H9 (cell line): Measurements from ENCODE around the gene RCN1. TPM values are rescaled to one million over a fixed set of nuclear protein-coding genes. Genes with fewer than 3 reads are reported as not detected.
"Not testable (repeated sequence)": the region's sequence is repeated elsewhere in the genome, so short reads cannot be mapped to it uniquely, and the experiment has no call there.

ENCODE experiments used
- DNase-seq: peaks from one replicate; pipeline ENCODE4 v3.0.0-alpha.2; 2017
- H2AFZ ChIP-seq: one replicate; pipeline ENCODE4 v1.6.1; 2013; ENCODE audit warnings: mild to moderate bottlenecking, low read length, control low read depth, moderate library complexity
- H2AK5ac ChIP-seq: 2 replicates; pipeline ENCODE4 v1.6.1; 2013; ENCODE audit warnings: low read length, control low read depth, mixed read lengths; ENCODE audit not compliant: insufficient read length
- H2BK120ac ChIP-seq: one replicate; pipeline ENCODE4 v1.6.1; 2013; ENCODE audit warnings: low read depth, mild to moderate bottlenecking, low read length, control low read depth, inconsistent platforms; ENCODE audit not compliant: poor library complexity, severe bottlenecking
- H2BK12ac ChIP-seq: 2 replicates; pipeline ENCODE4 v1.6.1; 2013; ENCODE audit warnings: low read length, control low read depth, mixed read lengths, low read depth; ENCODE audit not compliant: insufficient read length
- H2BK15ac ChIP-seq: 2 replicates; pipeline ENCODE4 v1.6.1; 2013; ENCODE audit warnings: low read depth, low read length, control low read depth
- H2BK20ac ChIP-seq: one replicate; pipeline ENCODE4 v1.6.1; 2013; ENCODE audit warnings: low read depth, mild to moderate bottlenecking, low read length, control low read depth, inconsistent platforms; ENCODE audit not compliant: poor library complexity, severe bottlenecking
- H2BK5ac ChIP-seq: 2 replicates; pipeline ENCODE4 v1.6.1; 2013; ENCODE audit warnings: low read length, control low read depth, mixed read lengths; ENCODE audit not compliant: insufficient read length
- H3K14ac ChIP-seq: 2 replicates; pipeline ENCODE4 v1.6.1; 2013; ENCODE audit warnings: low read length, control low read depth; ENCODE audit not compliant: insufficient read depth
- H3K18ac ChIP-seq: 2 replicates; pipeline ENCODE4 v1.6.1; 2013; ENCODE audit warnings: low read depth, mild to moderate bottlenecking, mixed read lengths, low read length, control low read depth; ENCODE audit not compliant: insufficient read length
- H3K23ac ChIP-seq: 2 replicates; pipeline ENCODE4 v1.6.1; 2013; ENCODE audit warnings: low read length, control low read depth, mixed read lengths, low read depth; ENCODE audit not compliant: insufficient read length
- H3K23me2 ChIP-seq: 2 replicates; pipeline ENCODE4 v1.6.1; 2013; ENCODE audit warnings: low read depth, mild to moderate bottlenecking, mixed read lengths, low read length, control low read depth; ENCODE audit not compliant: insufficient read length, poor library complexity, severe bottlenecking
- H3K27ac ChIP-seq: 2 replicates; pipeline ENCODE4 v1.5.1; 2013; ENCODE audit warnings: low read length, control low read depth, mixed read lengths, low read depth; ENCODE audit not compliant: insufficient read length
- H3K27me3 ChIP-seq: 2 replicates; pipeline ENCODE4 v1.6.1; 2013; ENCODE audit warnings: low read length, control low read depth, inconsistent platforms; ENCODE audit not compliant: insufficient read depth
- H3K4ac ChIP-seq: 2 replicates; pipeline ENCODE4 v1.6.1; 2013; ENCODE audit warnings: low read depth, mild to moderate bottlenecking, control low read depth, inconsistent platforms, low read length, moderate library complexity
- H3K4me1 ChIP-seq: 2 replicates; pipeline ENCODE4 v1.6.1; 2013; ENCODE audit warnings: low read length, control low read depth, inconsistent platforms; ENCODE audit not compliant: insufficient read depth
- H3K4me2 ChIP-seq: 2 replicates; pipeline ENCODE4 v1.6.1; 2013; ENCODE audit warnings: low read length, control low read depth, mixed read lengths; ENCODE audit not compliant: insufficient read length, insufficient read depth
- H3K56ac ChIP-seq: 2 replicates; pipeline ENCODE4 v1.6.1; 2013; ENCODE audit warnings: low read depth, mild to moderate bottlenecking, mixed read lengths, low read length, control low read depth; ENCODE audit not compliant: insufficient read length
- H3K79me1 ChIP-seq: 2 replicates; pipeline ENCODE4 v1.6.1; 2013; ENCODE audit warnings: low read depth, mild to moderate bottlenecking, moderate library complexity, low read length, control low read depth, inconsistent platforms; ENCODE audit not compliant: insufficient read depth, poor library complexity, severe bottlenecking
- H3K79me2 ChIP-seq: 2 replicates; pipeline ENCODE4 v1.6.1; 2013; ENCODE audit warnings: low read length, control low read depth, inconsistent platforms; ENCODE audit not compliant: insufficient read depth
- H3K9ac ChIP-seq: 2 replicates; pipeline ENCODE4 v1.6.1; 2013; ENCODE audit warnings: low read length, control low read depth, mixed read lengths; ENCODE audit not compliant: insufficient read length; ENCODE audit errors: extremely low read depth
- H3K9me3 ChIP-seq: one replicate; pipeline ENCODE4 v1.6.1; 2013; ENCODE audit warnings: low read depth, low read length, inconsistent platforms; ENCODE audit not compliant: control insufficient read depth
- H3T11ph ChIP-seq: one replicate; pipeline ENCODE4 v1.6.1; 2013; ENCODE audit warnings: mild to moderate bottlenecking, low read length, control low read depth, inconsistent platforms
- H4K20me1 ChIP-seq: one replicate; pipeline ENCODE4 v1.6.1; 2013; ENCODE audit not compliant: control insufficient read depth, insufficient read length, insufficient read depth
- H4K5ac ChIP-seq: 2 replicates; pipeline ENCODE4 v1.6.1; 2013; ENCODE audit warnings: low read depth, mild to moderate bottlenecking, mixed read lengths, low read length, control low read depth; ENCODE audit not compliant: insufficient read length
- H4K8ac ChIP-seq: replicated peaks from 2 replicates; pipeline ENCODE4 v1.6.1; 2013; ENCODE audit warnings: low read length, control low read depth, mixed read lengths, low read depth; ENCODE audit not compliant: insufficient read length
- H4K91ac ChIP-seq: 2 replicates; pipeline ENCODE4 v1.6.1; 2013; ENCODE audit warnings: low read depth, mild to moderate bottlenecking, moderate library complexity, mixed read lengths, low read length, control low read depth; ENCODE audit not compliant: insufficient read length
- H3K27ac Mint-ChIP-seq, 3 experiments: 2 replicates in 2 of 3; 3 replicates in 1 of 3; pipeline ENCODE4 v1.8.0; 2020 to 2021; ENCODE audit warnings: mixed read lengths in 3 of 3, mild to moderate bottlenecking in 1 of 3, moderate library complexity in 1 of 3
- H3K27me3 Mint-ChIP-seq: 2 replicates; pipeline ENCODE4 v1.8.0; 2021; ENCODE audit warnings: low read depth, mild to moderate bottlenecking, moderate library complexity, mixed read lengths
- H3K36me3 Mint-ChIP-seq, 3 experiments: 2 replicates in 2 of 3; 3 replicates in 1 of 3; pipeline ENCODE4 v1.8.0; 2020 to 2021; ENCODE audit warnings: low read depth in 3 of 3, mixed read lengths in 3 of 3; ENCODE audit not compliant: insufficient read depth in 1 of 3
- H3K4me1 Mint-ChIP-seq, 2 experiments: 2 replicates each; pipeline ENCODE4 v1.8.0; 2020; ENCODE audit warnings: mixed read lengths in 2 of 2
- H3K4me3 Mint-ChIP-seq, 2 experiments: 2 replicates in 1 of 2; 3 replicates in 1 of 2; pipeline ENCODE4 v1.8.0; 2020 to 2021; ENCODE audit warnings: mild to moderate bottlenecking in 2 of 2, mixed read lengths in 2 of 2, moderate library complexity in 1 of 2
- H3K9me3 Mint-ChIP-seq, 2 experiments: 2 replicates in 1 of 2; 3 replicates in 1 of 2; pipeline ENCODE4 v1.8.0; 2020; ENCODE audit warnings: mild to moderate bottlenecking in 2 of 2, mixed read lengths in 2 of 2, moderate library complexity in 1 of 2
- CTCF ChIP-seq: fragments of 200-600 bp; sonication (generic); conservative IDR thresholded peaks from 3 replicates; pipeline ENCODE4 v1.8.0; 2021; ENCODE audit warnings: antibody characterized with exemption, mild to moderate bottlenecking
- WGBS: extraction: QIAGEN DNeasy Blood & Tissue Kit; methylation state at CpG from one replicate; pipeline ENCODE4 v1.1.7; 2013; ENCODE audit warnings: missing lambda C conversion rate, low lambda C conversion rate, mixed read lengths; ENCODE audit not compliant: insufficient read length; ENCODE audit errors: extremely low coverage; 5-methylcytosine and 5-hydroxymethylcytosine counted together
- total RNA-seq: library from RNA; stranded (reverse); gene quantifications from 2 replicates; pipeline ENCODE4 v1.2.1, GENCODE V29; 2021

Gene RCN1
- total RNA-seq, 1 experiment from 2014 or later: 109 TPM

- no CpG with 5 or more reads among the region's 11 CpGs for WGBS
- no peak for DNase-seq
- H3K36me3 Mint-ChIP-seq: peaks cover 47 to 89% (median 73%) of the 10 kb centered on the region in 3 experiments
Observed at GRCh38 chr11:32101791-32102190, 10.9 kb downstream of the RCN1 start.

GRCh38 chr11:32103121-32103719, 12.3 kb downstream of the RCN1 start:
- H4K91ac ChIP-seq, H3K27ac Mint-ChIP-seq, H4K5ac ChIP-seq, H3K4me1 Mint-ChIP-seq, H3K14ac ChIP-seq, H3K27me3 Mint-ChIP-seq, H4K8ac ChIP-seq, H3K27ac ChIP-seq, H3K9me3 Mint-ChIP-seq, H3K4me1 ChIP-seq, DNase-seq, H3K9me3 ChIP-seq, H3K79me1 ChIP-seq, H3K23ac ChIP-seq, H2BK20ac ChIP-seq, H3K27me3 ChIP-seq, H3K18ac ChIP-seq, H2BK5ac ChIP-seq, H3K4me3 Mint-ChIP-seq, H3K4ac ChIP-seq, H3K9ac ChIP-seq, H2AK5ac ChIP-seq, H4K20me1 ChIP-seq, H3T11ph ChIP-seq, H2BK12ac ChIP-seq, H2AFZ ChIP-seq, H2BK120ac ChIP-seq, H3K56ac ChIP-seq, H3K4me2 ChIP-seq, H3K23me2 ChIP-seq, H2BK15ac ChIP-seq, H3K79me2 ChIP-seq: not testable (repeated sequence)
- no CpG with 5 or more reads among the region's 11 CpGs for WGBS
- H3K36me3 Mint-ChIP-seq: peaks cover 36 to 75% (median 59%) of the 10 kb centered on the region in 3 experiments; a peak in 6 of 7 replicates

More at GRCh38 chr11:32101791-32102190, 10.9 kb downstream of the RCN1 start:
- Mint-ChIP-seq H3K4me3 (no peak overlapping the region), H3K9me3 (no peaks in the 10 kb centered on the region), H3K27me3 (no peaks in the 10 kb centered on the region), H3K4me1 (no peaks in the 10 kb centered on the region), H3K27ac (peak overlapping the region in 1 of 3 experiments; percentile 12; a peak in 2 of 7 replicates)
- Histone ChIP-seq H4K20me1 (no peaks in the 10 kb centered on the region), H2BK120ac (no peak overlapping the region), H4K5ac (no peak overlapping the region), H3K18ac (no peak overlapping the region), H3K4ac (no peak overlapping the region), H3K14ac (no peak overlapping the region), H3K4me2 (no peak overlapping the region), H3K79me2 (no peaks in the 10 kb centered on the region), H3K23ac (no peak overlapping the region), H3K9ac (no peak overlapping the region), H3K56ac (no peak overlapping the region), H2AFZ (no peak overlapping the region), H3K27me3 (no peaks in the 10 kb centered on the region), H2AK5ac (no peak overlapping the region), H2BK5ac (no peak overlapping the region), H3K4me1 (no peaks in the 10 kb centered on the region), H4K8ac (no peak overlapping the region), H3K9me3 (no peaks in the 10 kb centered on the region), H3T11ph (no peak overlapping the region), H3K79me1 (peaks cover 3% of the 10 kb centered on the region), H2BK20ac (no peak overlapping the region), H2BK15ac (no peak overlapping the region), H3K23me2 (no peaks in the 10 kb centered on the region), H3K27ac (no peak overlapping the region), H2BK12ac (no peak overlapping the region), H4K91ac (no peak overlapping the region)
- no peak for TF ChIP-seq CTCF
